Activated CD4-positive, alpha-beta T cell treated with anti-CD3 and anti-CD28 coated beads, Interleukin-2, amount 10 ng/mL, durations not matched to agents 7 days and 5 days (primary cell): ENCODE measurements around the gene ZBTB8B. TPM values are rescaled to one million over a fixed set of nuclear protein-coding genes. Genes with fewer than 3 reads are reported as not detected.
"Not testable (repeated sequence)": the region's sequence is repeated elsewhere in the genome, so short reads cannot be mapped to it uniquely, and the experiment has no call there.

Experiments
- CTCF ChIA-PET: fragments of 350-600 bp; sonication (Branson Sonifier 250); formaldehyde crosslinking; loops from one replicate; lab custom pipeline; 2021; ENCODE audit warnings: antibody characterized with exemption; lab: Charles Lee
- POLR2A ChIA-PET: fragments of 350-600 bp; sonication (Branson Sonifier 250); formaldehyde crosslinking; loops from one replicate; lab custom pipeline; 2021; ENCODE audit warnings: antibody characterized with exemption; lab: Charles Lee
- DNase-seq: peaks from one replicate; pipeline ENCODE4 v3.0.0-alpha.2; 2020
- H3K27ac Mint-ChIP-seq: one replicate; pipeline ENCODE4 v1.8.0; 2021; ENCODE audit warnings: mild to moderate bottlenecking, moderate library complexity, mixed read lengths
- H3K27me3 Mint-ChIP-seq: one replicate; pipeline ENCODE4 v1.8.0; 2021; ENCODE audit warnings: mixed read lengths
- H3K36me3 Mint-ChIP-seq: one replicate; pipeline ENCODE4 v1.8.0; 2021; ENCODE audit warnings: low read depth, mixed read lengths
- H3K4me1 Mint-ChIP-seq: one replicate; pipeline ENCODE4 v1.8.0; 2021; ENCODE audit warnings: mixed read lengths
- H3K4me3 Mint-ChIP-seq: one replicate; pipeline ENCODE4 v1.8.0; 2021; ENCODE audit warnings: mild to moderate bottlenecking, moderate library complexity, mixed read lengths
- H3K9me3 Mint-ChIP-seq: one replicate; pipeline ENCODE4 v1.8.0; 2021; ENCODE audit warnings: mixed read lengths
- total RNA-seq, 2 experiments: library from RNA; stranded (reverse); gene quantifications; one replicate each; pipeline ENCODE4 v1.2.3, GENCODE V29; 2021

ZBTB8B gene
- total RNA-seq, 2 experiments from 2014 or later = not detected

- H3K4me1 Mint-ChIP-seq, H3K9me3 Mint-ChIP-seq, CTCF ChIA-PET, H3K27ac Mint-ChIP-seq, DNase-seq, H3K4me3 Mint-ChIP-seq, H3K36me3 Mint-ChIP-seq, POLR2A ChIA-PET: not testable (repeated sequence)
- peaks cover 18% of the 10 kb centered on the region for H3K27me3 Mint-ChIP-seq
Measured at GRCh38 chr1:32449457-32449831, 15.4 kb upstream of the ZBTB8B start.

- ChIA-PET POLR2A (no interaction called here), CTCF (interaction anchor here (0.7 kb wide), 1 partner anchor 214 kb away, joined by 3 read pairs; no protein-coding TSS in a partner anchor)
- peaks cover 10% of the 10 kb centered on the region for H3K27me3 Mint-ChIP-seq
- H3K9me3 Mint-ChIP-seq = peaks cover 13% of the 10 kb centered on the region
- DNase-seq = no peak
- no peaks in the 10 kb centered on the region for H3K36me3 Mint-ChIP-seq
- no peak overlapping the region for H3K4me3 Mint-ChIP-seq
- no peak overlapping the region for H3K27ac Mint-ChIP-seq
- H3K4me1 Mint-ChIP-seq = no peaks in the 10 kb centered on the region
Measured at GRCh38 chr1:32454726-32455125, 10.1 kb upstream of the ZBTB8B start.

- POLR2A ChIA-PET = no interaction called here
- DNase-seq = no peak
- Mint-ChIP-seq H3K4me3 (no peak overlapping the region), H3K9me3 (peaks cover 13% of the 10 kb centered on the region), H3K4me1 (no peaks in the 10 kb centered on the region), H3K27ac (no peak overlapping the region), H3K27me3 (peaks cover 10% of the 10 kb centered on the region), H3K36me3 (no peaks in the 10 kb centered on the region)
- CTCF ChIA-PET = no interaction called here
Measured at GRCh38 chr1:32455958-32456357, 8.9 kb upstream of the ZBTB8B start.

GRCh38 chr1:32458798-32459197 is 6.1 kb upstream of the ZBTB8B start:
- H3K4me3 Mint-ChIP-seq, H3K4me1 Mint-ChIP-seq, H3K27ac Mint-ChIP-seq, DNase-seq, CTCF ChIA-PET, H3K36me3 Mint-ChIP-seq, POLR2A ChIA-PET: not testable (repeated sequence)
- H3K9me3 Mint-ChIP-seq = peaks cover 15% of the 10 kb centered on the region
- H3K27me3 Mint-ChIP-seq = peaks cover 28% of the 10 kb centered on the region

GRCh38 chr1:32462977-32463376 is 1.9 kb upstream of the ZBTB8B start:
- DNase-seq, H3K27ac Mint-ChIP-seq, H3K4me3 Mint-ChIP-seq, POLR2A ChIA-PET, H3K36me3 Mint-ChIP-seq: not testable (repeated sequence)
- Mint-ChIP-seq H3K9me3 (peaks cover 15% of the 10 kb centered on the region), H3K27me3 (peaks cover 46% of the 10 kb centered on the region), H3K4me1 (peaks cover 11% of the 10 kb centered on the region)
- CTCF ChIA-PET = interaction anchor here (0.8 kb wide), 1 partner anchor 19 kb away, joined by 3 read pairs; no protein-coding TSS in a partner anchor

GRCh38 chr1:32464191-32464715 is 619 bp upstream of the ZBTB8B start:
- ChIA-PET POLR2A (no interaction called here), CTCF (no interaction called here)
- H3K4me3 Mint-ChIP-seq = peak overlapping the region; percentile 25
- DNase-seq = no peak
- no peaks in the 10 kb centered on the region for H3K36me3 Mint-ChIP-seq
- H3K27me3 Mint-ChIP-seq = peaks cover 44% of the 10 kb centered on the region
- peaks cover 3% of the 10 kb centered on the region for H3K9me3 Mint-ChIP-seq
- H3K4me1 Mint-ChIP-seq = peaks cover 11% of the 10 kb centered on the region
- H3K27ac Mint-ChIP-seq = no peak overlapping the region

- POLR2A ChIA-PET = no interaction called here
- no peak for DNase-seq
- CTCF ChIA-PET = interaction anchor here (0.6 kb wide), 1 partner anchor 888 kb away, joined by 3 read pairs; no protein-coding TSS in a partner anchor
- Mint-ChIP-seq H3K36me3 (no peaks in the 10 kb centered on the region), H3K4me3 (peak overlapping the region; percentile 34), H3K4me1 (peaks cover 11% of the 10 kb centered on the region), H3K9me3 (peaks cover 2% of the 10 kb centered on the region), H3K27me3 (peaks cover 48% of the 10 kb centered on the region), H3K27ac (peak overlapping the region; percentile 34)
Measured at GRCh38 chr1:32465578-32465933, 684 bp downstream of the ZBTB8B start.

GRCh38 chr1:32466761-32467160 is 1.9 kb downstream of the ZBTB8B start:
- H3K9me3 Mint-ChIP-seq = no peaks in the 10 kb centered on the region
- H3K36me3 Mint-ChIP-seq = no peaks in the 10 kb centered on the region
- no peak for DNase-seq
- no peak overlapping the region for H3K27ac Mint-ChIP-seq
- peaks cover 46% of the 10 kb centered on the region for H3K27me3 Mint-ChIP-seq
- H3K4me3 Mint-ChIP-seq = no peak overlapping the region
- ChIA-PET CTCF (no interaction called here), POLR2A (no interaction called here)
- peaks cover 11% of the 10 kb centered on the region for H3K4me1 Mint-ChIP-seq

- peaks cover 11% of the 10 kb centered on the region for H3K4me1 Mint-ChIP-seq
- CTCF ChIA-PET = interaction anchor here (0.6 to 0.8 kb wide), 3 partner anchors 10 to 288 kb away, joined by 3 read pairs; no protein-coding TSS in a partner anchor
- no peak for DNase-seq
- no peaks in the 10 kb centered on the region for H3K9me3 Mint-ChIP-seq
- POLR2A ChIA-PET = no interaction called here
- no peaks in the 10 kb centered on the region for H3K36me3 Mint-ChIP-seq
- H3K27me3 Mint-ChIP-seq = peaks cover 38% of the 10 kb centered on the region
- H3K4me3 Mint-ChIP-seq = no peak overlapping the region
- H3K27ac Mint-ChIP-seq = no peak overlapping the region
Measured at GRCh38 chr1:32468791-32469190, 3.9 kb downstream of the ZBTB8B start.

GRCh38 chr1:32470431-32470830 is 5.6 kb downstream of the ZBTB8B start:
- H3K9me3 Mint-ChIP-seq = no peaks in the 10 kb centered on the region

GRCh38 chr1:32470991-32471694 is 6.3 kb downstream of the ZBTB8B start:
- POLR2A ChIA-PET = no interaction called here
- Mint-ChIP-seq H3K27ac (no peak overlapping the region), H3K4me1 (no peaks in the 10 kb centered on the region)

More at GRCh38 chr1:32470431-32470830, 5.6 kb downstream of the ZBTB8B start:
- CTCF ChIA-PET = interaction anchor here (0.6 kb wide), 1 partner anchor 159 kb away, joined by 4 read pairs; no protein-coding TSS in a partner anchor
- Mint-ChIP-seq H3K4me1 (peaks cover 3% of the 10 kb centered on the region), H3K27ac (no peak overlapping the region), H3K4me3 (no peak overlapping the region), H3K27me3 (peaks cover 26% of the 10 kb centered on the region), H3K36me3 (no peaks in the 10 kb centered on the region)
- no peak for DNase-seq
- POLR2A ChIA-PET = no interaction called here

GRCh38 chr1:32471695-32472362 is 7.0 kb downstream of the ZBTB8B start:
- Mint-ChIP-seq H3K27ac (no peak overlapping the region), H3K36me3 (no peaks in the 10 kb centered on the region), H3K9me3 (no peaks in the 10 kb centered on the region), H3K4me3 (no peak overlapping the region), H3K4me1 (no peaks in the 10 kb centered on the region), H3K27me3 (peaks cover 18% of the 10 kb centered on the region)
- CTCF ChIA-PET = no interaction called here
- no peak for DNase-seq
- POLR2A ChIA-PET = no interaction called here

More at GRCh38 chr1:32470991-32471694, 6.3 kb downstream of the ZBTB8B start:
- DNase-seq = peak; percentile 12
- H3K36me3 Mint-ChIP-seq = no peaks in the 10 kb centered on the region
- H3K4me3 Mint-ChIP-seq = no peak overlapping the region
- CTCF ChIA-PET = interaction anchor here (0.6 kb wide), 1 partner anchor 159 kb away, joined by 4 read pairs; no protein-coding TSS in a partner anchor
- H3K27me3 Mint-ChIP-seq = peaks cover 20% of the 10 kb centered on the region
- H3K9me3 Mint-ChIP-seq = no peaks in the 10 kb centered on the region

- CTCF ChIA-PET, H3K36me3 Mint-ChIP-seq, H3K9me3 Mint-ChIP-seq: not testable (repeated sequence)
Measured at GRCh38 chr1:32472966-32473365, 8.1 kb downstream of the ZBTB8B start.

More at GRCh38 chr1:32472966-32473365, 8.1 kb downstream of the ZBTB8B start:
- H3K27me3 Mint-ChIP-seq = peaks cover 18% of the 10 kb centered on the region
- POLR2A ChIA-PET, H3K4me3 Mint-ChIP-seq, DNase-seq, H3K4me1 Mint-ChIP-seq, H3K27ac Mint-ChIP-seq: not testable (repeated sequence)
